ENCODE measurements around the gene RASEF. TPM values are rescaled to one million over a fixed set of nuclear protein-coding genes. Genes with fewer than 3 reads are reported as not detected.

RASEF gene
- total and polyA plus RNA-seq, 10 of the 15 experiments (the other 5 are each of a cell fraction or from before 2014, with no cell fraction given): under 0.01 to 0.04 (median 0.01) TPM; not detected in 7

DNA sequence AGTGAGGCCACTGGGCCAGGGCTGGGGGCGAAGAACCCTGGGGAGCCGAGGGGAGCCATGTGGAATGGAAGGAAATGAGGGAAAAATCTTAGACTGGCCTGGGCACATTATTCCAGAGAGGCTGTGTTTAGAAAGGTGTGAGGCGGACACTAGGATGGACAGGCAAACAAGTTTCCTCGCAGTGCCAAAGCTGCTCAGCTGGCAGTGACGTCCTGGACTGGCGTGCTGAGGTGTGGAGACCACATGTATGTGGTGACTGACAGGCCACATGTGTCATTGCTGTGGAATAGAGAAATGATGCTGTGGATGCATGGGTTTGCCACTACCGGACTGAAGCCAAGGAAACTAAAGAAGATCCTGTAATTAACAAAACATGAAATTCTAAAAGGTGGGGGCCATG is 42.6 kb downstream of the RASEF start (continued):
- TF ChIP-seq ASH2L (IDR thresholded peaks at IDR 0.05; ENCODE audit: borderline replicate concordance, low read depth) (no peak), KAT2A (conservative IDR thresholded peaks at IDR 0.05; ENCODE audit: control insufficient read depth, low read depth, low read length) (no peak), RAD21 (IDR thresholded peaks at IDR 0.05; ENCODE audit: insufficient read depth, low read depth, low read length) (no peak)

- POLR2A ChIA-PET: no interaction called here
- in situ Hi-C loops (cut with MboI): no loop called here
Observed at GRCh38 chr9:83019246-83019645, 43.7 kb downstream of the RASEF start.

More at GRCh38 chr9:83019246-83019645, 43.7 kb downstream of the RASEF start:
- ATAC-seq (no peak), FAIRE-seq (no peak), DNase-seq (ENCODE audit: low read depth, low spot score) (no peak)
- TF ChIP-seq POU2F2 (IDR thresholded peaks at IDR 0.05; ENCODE audit: borderline replicate concordance, low read depth, low read length): no peak
- no peak for TF ChIP-seq CHD1 (IDR thresholded peaks at IDR 0.05; ENCODE audit: low read depth, low read length)
- no peak for TF ChIP-seq HDGF (IDR thresholded peaks at IDR 0.05)
- no peak for TF ChIP-seq CBFB (IDR thresholded peaks at IDR 0.05; ENCODE audit: low read depth)
- TF ChIP-seq KDM1A (IDR thresholded peaks at IDR 0.05; ENCODE audit: borderline replicate concordance): no peak
- no peak for TF ChIP-seq E4F1 (IDR thresholded peaks at IDR 0.05; ENCODE audit: borderline replicate concordance, partially characterized antibody)
- ChIA-PET RAD21 (ENCODE audit: unreplicated experiment) (no interaction called here), CTCF (no interaction called here), SMC1A (ENCODE audit: uncharacterized antibody, unreplicated experiment) (no interaction called here)
- no peak overlapping the region for H3K9ac ChIP-seq (ENCODE audit: control insufficient read depth, insufficient read depth, low read length)
- no peak overlapping the region for H3K4me3 ChIP-seq
- BruUV-seq (replicated peaks): no TSS peak
- no peaks in the 10 kb centered on the region for H3K9me3 ChIP-seq (replicated peaks; ENCODE audit: control insufficient read depth, insufficient read depth, low read length)
- intact Hi-C loops (cut with micrococcal nuclease; ENCODE audit: unreplicated experiment): no loop called here
- H3K27ac ChIP-seq (ENCODE audit: control insufficient read depth, insufficient read depth): no peak overlapping the region
- no peak overlapping the region for H3K4me2 ChIP-seq (ENCODE audit: control insufficient read depth, insufficient read depth)
- no peaks in the 10 kb centered on the region for H4K20me1 ChIP-seq (ENCODE audit: control insufficient read depth, insufficient read depth)
- no peaks in the 10 kb centered on the region for H3K4me1 ChIP-seq (ENCODE audit: control insufficient read depth, insufficient read depth, low read length)
- 12% methylated on average over 2 of the region's 2 CpGs for WGBS (ENCODE audit: insufficient coverage, insufficient replicate concordance, low lambda C conversion rate, missing lambda C conversion rate)
- no peak overlapping the region for H2AFZ ChIP-seq (ENCODE audit: control insufficient read depth, low read depth, low read length)
- H3K27me3 ChIP-seq (replicated peaks in 1 of 2; ENCODE audit: control insufficient read depth in 2 of 2, insufficient read depth in 2 of 2, low read length in 1 of 2): no peaks in the 10 kb centered on the region
- H3K36me3 ChIP-seq (ENCODE audit: control insufficient read depth in 2 of 2, insufficient read depth in 2 of 2, low read length in 1 of 2): no peaks in the 10 kb centered on the region
- no peaks in the 10 kb centered on the region for H3K79me2 ChIP-seq (ENCODE audit: control insufficient read depth, insufficient read depth, low read length)
